Fibroblast of the aortic adventitia (primary cell): ENCODE results near the gene CD33. TPM values are rescaled to one million over a fixed set of nuclear protein-coding genes. Genes with fewer than 3 reads are reported as not detected.
"Not testable (repeated sequence)": the region's sequence is repeated elsewhere in the genome, so short reads cannot be mapped to it uniquely, and the experiment has no call there.

Source experiments
- DNase-seq: peaks from one replicate; pipeline ENCODE4 v3.0.0-alpha.2; 2010; ENCODE audit warnings: low read depth
- H3K4me3 ChIP-seq: 2 replicates; pipeline ENCODE4 v1.5.1; 2011; ENCODE audit warnings: low read depth, mild to moderate bottlenecking, control low read depth, low read length, moderate library complexity
- total RNA-seq: library from RNA; depleted of rRNA; stranded (reverse); fragments of >200 nt; gene quantifications from 2 replicates; pipeline ENCODE4 v1.2.3, GENCODE V29; 2012; ENCODE audit warnings: low replicate concordance
- TF ChIP-seq, protein P1 (sequence below): IDR thresholded peaks from 2 replicates; pipeline ENCODE4 v1.5.1; 2011; ENCODE audit warnings: mild to moderate bottlenecking, low read length, control low read depth, inconsistent platforms; ENCODE audit not compliant: insufficient read depth

The CD33 gene
- total RNA-seq, 1 donor, result not detected

- no peak for DNase-seq
- H3K4me3 ChIP-seq, result no peak overlapping the region
- TF ChIP-seq, protein P1, sequence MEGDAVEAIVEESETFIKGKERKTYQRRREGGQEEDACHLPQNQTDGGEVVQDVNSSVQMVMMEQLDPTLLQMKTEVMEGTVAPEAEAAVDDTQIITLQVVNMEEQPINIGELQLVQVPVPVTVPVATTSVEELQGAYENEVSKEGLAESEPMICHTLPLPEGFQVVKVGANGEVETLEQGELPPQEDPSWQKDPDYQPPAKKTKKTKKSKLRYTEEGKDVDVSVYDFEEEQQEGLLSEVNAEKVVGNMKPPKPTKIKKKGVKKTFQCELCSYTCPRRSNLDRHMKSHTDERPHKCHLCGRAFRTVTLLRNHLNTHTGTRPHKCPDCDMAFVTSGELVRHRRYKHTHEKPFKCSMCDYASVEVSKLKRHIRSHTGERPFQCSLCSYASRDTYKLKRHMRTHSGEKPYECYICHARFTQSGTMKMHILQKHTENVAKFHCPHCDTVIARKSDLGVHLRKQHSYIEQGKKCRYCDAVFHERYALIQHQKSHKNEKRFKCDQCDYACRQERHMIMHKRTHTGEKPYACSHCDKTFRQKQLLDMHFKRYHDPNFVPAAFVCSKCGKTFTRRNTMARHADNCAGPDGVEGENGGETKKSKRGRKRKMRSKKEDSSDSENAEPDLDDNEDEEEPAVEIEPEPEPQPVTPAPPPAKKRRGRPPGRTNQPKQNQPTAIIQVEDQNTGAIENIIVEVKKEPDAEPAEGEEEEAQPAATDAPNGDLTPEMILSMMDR, result no peak
These were observed 14.6 kb upstream of the CD33 start for GRCh38 chr19:51210191-51210784.

- H3K4me3 ChIP-seq, DNase-seq: not testable (repeated sequence)
These were observed 14.0 kb upstream of the CD33 start for GRCh38 chr19:51210874-51211361.

DNA sequence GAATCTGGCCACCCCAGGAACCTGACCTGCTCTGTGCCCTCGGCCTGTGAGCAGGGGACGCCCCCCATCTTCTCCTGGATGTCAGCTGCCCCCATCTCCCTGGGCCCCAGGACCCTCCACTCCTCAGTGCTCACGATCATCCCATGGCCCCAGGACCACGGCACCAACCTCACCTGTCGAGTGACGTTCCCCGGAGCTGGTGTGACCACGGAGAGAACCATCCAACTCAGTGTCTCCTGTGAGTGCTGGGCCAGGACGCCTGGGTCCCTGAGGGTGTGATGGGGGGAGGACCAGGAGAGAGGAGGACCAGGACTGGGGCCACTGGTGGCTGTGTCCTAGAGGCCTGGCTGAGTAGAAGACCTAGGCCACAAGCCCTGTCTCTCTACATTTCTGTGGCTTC is 13.0 kb upstream of the CD33 start:
- H3K4me3 ChIP-seq, result no peak overlapping the region
- no peak for DNase-seq
- TF ChIP-seq, protein P1, result no peak

DNA sequence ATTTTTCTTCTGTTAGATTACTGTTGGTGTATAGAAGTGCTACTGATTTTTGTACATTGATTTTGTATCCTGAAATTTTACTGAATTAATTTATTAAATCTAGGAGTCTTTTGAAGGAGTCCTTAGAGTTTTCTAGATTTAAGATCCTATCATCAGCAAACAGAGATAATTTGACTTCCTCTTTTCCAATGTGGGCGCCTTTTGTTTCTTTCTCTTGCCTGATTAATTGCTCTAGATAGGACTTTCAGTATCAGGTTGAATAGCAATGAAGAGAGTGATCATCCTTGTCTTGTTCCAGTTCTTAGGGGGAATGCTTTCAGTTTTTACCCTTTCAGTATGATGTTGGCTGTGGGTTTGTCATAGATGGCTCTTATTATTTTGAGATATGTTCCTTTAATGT is 5.6 kb upstream of the CD33 start:
- no peak for DNase-seq
- TF ChIP-seq, protein P1, result no peak
- H3K4me3 ChIP-seq, result no peak overlapping the region

- no peak for DNase-seq
- no peak overlapping the region for H3K4me3 ChIP-seq
- TF ChIP-seq, protein P1, result no peak
These were observed 4.9 kb upstream of the CD33 start for GRCh38 chr19:51219971-51220370.

GRCh38 chr19:51220996-51221395 is 3.9 kb upstream of the CD33 start:
- TF ChIP-seq, protein P1, result no peak
- H3K4me3 ChIP-seq, result no peak overlapping the region
- no peak for DNase-seq

- H3K4me3 ChIP-seq, result no peak overlapping the region
- TF ChIP-seq, protein P1, result no peak
- no peak for DNase-seq
These were observed 678 bp upstream of the CD33 start for GRCh38 chr19:51224163-51224641.
